Measurements from ENCODE around the gene LRRC38. TPM values are rescaled to one million over a fixed set of nuclear protein-coding genes. Genes with fewer than 3 reads are reported as not detected.

Gene LRRC38
- total RNA-seq, 4 donors from 2014 or later = 0.23 TPM; not detected in 3

DNA sequence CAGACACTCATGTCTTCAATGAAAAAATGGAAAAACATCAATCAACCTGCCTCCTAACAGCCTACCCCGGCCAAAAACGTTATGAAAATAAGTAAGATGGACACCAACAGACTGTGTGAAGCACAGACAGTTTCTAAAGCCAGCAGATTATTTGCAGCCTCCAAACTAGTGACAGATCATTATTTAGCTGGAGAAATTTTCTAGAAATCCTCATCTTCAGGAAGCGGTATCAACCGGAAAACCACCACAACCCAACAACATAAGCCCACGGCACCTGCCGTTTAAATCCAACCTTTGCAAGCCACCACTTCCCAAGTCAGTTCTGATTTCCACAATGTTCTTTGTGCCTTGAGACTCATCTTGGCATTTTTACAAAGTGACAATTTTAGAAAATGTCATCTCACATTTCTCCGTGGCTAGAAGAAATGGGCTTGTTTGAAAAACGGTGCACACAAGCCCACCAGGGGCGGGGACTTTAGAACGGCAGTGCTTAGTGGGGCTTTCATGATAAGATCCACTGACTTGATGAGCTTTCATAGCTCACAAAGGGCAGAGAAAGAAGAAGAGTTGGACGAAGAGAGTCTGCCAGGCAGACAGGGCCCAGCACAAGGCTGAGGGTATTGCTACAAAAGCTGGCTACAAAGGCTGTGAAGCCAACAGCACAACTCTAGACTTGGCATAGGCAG is 34.5 kb downstream of the LRRC38 start:
- H3K4me3 ChIP-seq = no peak overlapping the region
- TF ChIP-seq EP300 (IDR thresholded peaks at IDR 0.05) = no peak
- TF ChIP-seq, protein P1, sequence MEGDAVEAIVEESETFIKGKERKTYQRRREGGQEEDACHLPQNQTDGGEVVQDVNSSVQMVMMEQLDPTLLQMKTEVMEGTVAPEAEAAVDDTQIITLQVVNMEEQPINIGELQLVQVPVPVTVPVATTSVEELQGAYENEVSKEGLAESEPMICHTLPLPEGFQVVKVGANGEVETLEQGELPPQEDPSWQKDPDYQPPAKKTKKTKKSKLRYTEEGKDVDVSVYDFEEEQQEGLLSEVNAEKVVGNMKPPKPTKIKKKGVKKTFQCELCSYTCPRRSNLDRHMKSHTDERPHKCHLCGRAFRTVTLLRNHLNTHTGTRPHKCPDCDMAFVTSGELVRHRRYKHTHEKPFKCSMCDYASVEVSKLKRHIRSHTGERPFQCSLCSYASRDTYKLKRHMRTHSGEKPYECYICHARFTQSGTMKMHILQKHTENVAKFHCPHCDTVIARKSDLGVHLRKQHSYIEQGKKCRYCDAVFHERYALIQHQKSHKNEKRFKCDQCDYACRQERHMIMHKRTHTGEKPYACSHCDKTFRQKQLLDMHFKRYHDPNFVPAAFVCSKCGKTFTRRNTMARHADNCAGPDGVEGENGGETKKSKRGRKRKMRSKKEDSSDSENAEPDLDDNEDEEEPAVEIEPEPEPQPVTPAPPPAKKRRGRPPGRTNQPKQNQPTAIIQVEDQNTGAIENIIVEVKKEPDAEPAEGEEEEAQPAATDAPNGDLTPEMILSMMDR (IDR thresholded peaks at IDR 0.05) = no peak
- TF ChIP-seq POLR2AphosphoS5 (IDR thresholded peaks at IDR 0.05) = no peak
- no peaks in the 10 kb centered on the region for H3K4me1 ChIP-seq
- peaks cover 11% of the 10 kb centered on the region for H3K27me3 ChIP-seq
- no peak for ATAC-seq
- WGBS, 2 donors (ENCODE audit: low coverage in 1 of 2) = 68 to 77% methylated on average over 7 to 10 of the region's 11 CpGs
- peaks cover 0 to 42% (median 0%) of the 10 kb centered on the region in 3 donors for H3K9me3 ChIP-seq
- no peak overlapping the region for H3K27ac ChIP-seq
- H3K36me3 ChIP-seq = no peaks in the 10 kb centered on the region

DNA sequence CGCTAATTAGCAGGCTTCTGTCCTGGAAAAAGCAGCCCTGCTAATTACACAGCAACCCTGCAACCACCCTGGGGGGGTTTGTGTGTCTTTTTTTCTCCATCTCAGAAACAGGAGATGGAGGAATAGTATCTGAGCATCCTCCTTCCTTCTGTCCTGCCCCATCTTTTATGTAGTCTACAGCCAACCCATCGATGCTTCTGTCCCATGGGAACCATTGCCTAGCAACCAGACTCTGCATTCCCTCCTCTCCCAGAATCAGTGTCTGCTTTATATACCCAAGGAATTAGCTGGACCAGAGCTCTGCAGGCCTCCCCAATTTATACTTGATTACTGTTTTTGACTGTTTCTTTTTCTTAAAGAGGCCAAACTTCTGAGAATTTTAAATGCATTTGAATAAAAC is 35.1 kb downstream of the LRRC38 start:
- TF ChIP-seq POLR2A (IDR thresholded peaks at IDR 0.05) = no peak
- no peak for TF ChIP-seq POLR2AphosphoS5 (IDR thresholded peaks at IDR 0.05)
- TF ChIP-seq EP300 (IDR thresholded peaks at IDR 0.05) = no peak
- TF ChIP-seq, protein P1 (IDR thresholded peaks at IDR 0.05) = no peak
- Histone ChIP-seq H3K4me3 (no peak overlapping the region), H3K36me3 (no peaks in the 10 kb centered on the region), H3K4me1 (no peaks in the 10 kb centered on the region), H3K27ac (no peak overlapping the region), H3K9me3 (peaks cover 0 to 42% (median 0%) of the 10 kb centered on the region in 3 donors), H3K27me3 (peaks cover 11% of the 10 kb centered on the region)
- no peak for ATAC-seq
- 83 to 88% methylated on average over 2 of the region's 2 CpGs for WGBS, 2 donors (ENCODE audit: low coverage in 1 of 2)

DNA sequence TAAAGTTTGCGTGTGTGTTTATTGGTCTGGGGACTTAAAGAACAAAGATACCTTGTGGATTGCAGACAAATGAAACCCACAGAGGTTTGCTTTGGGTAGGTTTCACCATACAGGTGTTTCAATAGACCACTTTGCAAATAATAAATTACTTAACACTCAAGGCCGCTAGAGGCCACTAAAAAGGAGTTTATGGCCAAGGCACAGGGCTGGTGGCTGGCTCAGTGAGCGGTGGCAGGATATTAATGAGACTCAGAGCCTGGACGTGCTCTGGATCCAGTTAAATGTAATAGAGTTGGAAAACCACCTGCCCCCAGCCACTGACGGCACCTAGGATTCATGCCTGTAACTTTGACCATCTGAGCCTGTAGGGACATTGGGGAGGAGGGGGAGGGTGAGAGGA is 44.5 kb downstream of the LRRC38 start:
- no peaks in the 10 kb centered on the region for H3K9me3 ChIP-seq
- no peak overlapping the region for H3K27ac ChIP-seq
- no peak for ATAC-seq
- 25 to 27% methylated on average over 4 to 5 of the region's 5 CpGs for WGBS, 2 donors (ENCODE audit: low coverage in 1 of 2)
- TF ChIP-seq, protein P1 (IDR thresholded peaks at IDR 0.05) = no peak
- TF ChIP-seq EP300 (IDR thresholded peaks at IDR 0.05) (no peak), POLR2A (IDR thresholded peaks at IDR 0.05) (no peak), POLR2AphosphoS5 (IDR thresholded peaks at IDR 0.05) (no peak)
- no peak overlapping the region for H3K4me3 ChIP-seq
- H3K36me3 ChIP-seq = no peaks in the 10 kb centered on the region
- H3K27me3 ChIP-seq = peaks cover 23% of the 10 kb centered on the region
- no peaks in the 10 kb centered on the region for H3K4me1 ChIP-seq

DNA sequence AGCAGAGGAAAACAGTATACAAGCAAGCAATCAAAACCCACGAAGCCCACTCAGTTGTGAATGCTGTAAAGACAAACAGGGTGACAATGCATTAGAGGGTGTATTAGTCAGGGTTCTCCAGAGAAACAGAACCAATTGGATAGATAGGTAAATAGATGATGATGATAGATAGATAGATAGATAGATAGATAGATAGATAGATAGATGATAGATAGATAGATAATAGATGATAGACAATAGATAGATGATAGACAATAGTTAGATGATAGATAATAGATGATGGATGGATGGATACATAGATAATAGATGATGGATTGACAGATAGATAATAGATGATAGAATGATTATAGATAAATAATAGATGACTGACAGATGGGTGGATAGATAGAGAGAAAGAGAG is 48.3 kb downstream of the LRRC38 start:
- WGBS, 2 donors (ENCODE audit: low coverage in 1 of 2) = 86% methylated on average over 1 of the region's 1 CpG; no CpG with 5 or more reads in 1 of the 2 donors
- no peak for ATAC-seq
- TF ChIP-seq, protein P1 (IDR thresholded peaks at IDR 0.05) = no peak
- no peak for TF ChIP-seq EP300 (IDR thresholded peaks at IDR 0.05)
- TF ChIP-seq POLR2AphosphoS5 (IDR thresholded peaks at IDR 0.05) = no peak
- TF ChIP-seq POLR2A (IDR thresholded peaks at IDR 0.05) = no peak
- H3K4me1 ChIP-seq = no peaks in the 10 kb centered on the region
- peaks cover 45% of the 10 kb centered on the region for H3K27me3 ChIP-seq
- H3K9me3 ChIP-seq = no peaks in the 10 kb centered on the region
- H3K27ac ChIP-seq = no peak overlapping the region
- no peaks in the 10 kb centered on the region for H3K36me3 ChIP-seq
- H3K4me3 ChIP-seq = no peak overlapping the region

DNA sequence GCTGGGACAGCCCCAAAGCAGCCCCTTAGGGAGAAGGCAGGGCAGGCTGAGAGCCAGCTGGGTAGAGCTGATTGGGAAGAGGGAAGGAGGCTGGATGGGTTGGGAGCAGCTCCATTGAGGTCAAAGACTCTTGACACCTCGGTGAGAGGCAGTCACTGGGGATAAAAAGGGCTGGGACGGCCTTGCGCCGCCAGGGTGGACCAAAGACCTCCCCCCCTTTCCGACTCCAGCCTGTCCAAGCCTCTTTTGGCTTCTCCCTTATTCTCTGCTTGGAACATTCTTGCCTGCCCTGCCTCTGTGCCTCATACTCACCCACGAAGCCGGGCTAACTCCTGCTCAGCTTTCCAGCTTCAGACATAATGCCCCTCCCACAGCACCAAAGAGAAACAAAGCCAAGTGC is 51.1 kb downstream of the LRRC38 start:
- WGBS, 2 donors (ENCODE audit: low coverage in 1 of 2) = 54 to 70% methylated on average over 2 to 6 of the region's 7 CpGs
- H3K4me3 ChIP-seq = no peak overlapping the region
- TF ChIP-seq, protein P1 (IDR thresholded peaks at IDR 0.05) = no peak
- TF ChIP-seq POLR2AphosphoS5 (IDR thresholded peaks at IDR 0.05) (no peak), EP300 (IDR thresholded peaks at IDR 0.05) (no peak), POLR2A (IDR thresholded peaks at IDR 0.05) (no peak)
- no peak overlapping the region for H3K27ac ChIP-seq
- no peaks in the 10 kb centered on the region for H3K4me1 ChIP-seq
- no peaks in the 10 kb centered on the region for H3K36me3 ChIP-seq
- H3K9me3 ChIP-seq = no peaks in the 10 kb centered on the region
- ATAC-seq = no peak
- H3K27me3 ChIP-seq = peaks cover 69% of the 10 kb centered on the region
